Gastrocnemius medialis (tissue), 4 donors: Measurements from ENCODE around the gene PTPRT.

Source experiments
- CTCF ChIP-seq, 5 experiments: fragments of 450-650 bp in 3 of 5; fragments of 200-600 bp in 2 of 5; sonication (generic) in 2 of 5; IDR thresholded peaks in 4 of 5; conservative IDR thresholded peaks in 1 of 5; 1 replicate in 4 of 5; 2 replicates in 1 of 5; pipeline ENCODE4 v1.5.1; 2016 to 2019; ENCODE audit warnings: antibody characterized with exemption in 5 of 5, mild to moderate bottlenecking in 3 of 5, moderate library complexity in 3 of 5
- POLR2A ChIP-seq, 2 donors: fragments of 450-650 bp; IDR thresholded peaks; one replicate each; pipeline ENCODE4 v1.6.1; 2017; ENCODE audit warnings: antibody characterized with exemption in 2 of 2, mild to moderate bottlenecking in 2 of 2, moderate library complexity in 2 of 2

- TF ChIP-seq CTCF (IDR thresholded peaks at IDR 0.05 in 4 of 5, conservative IDR thresholded peaks at IDR 0.05 in 1 of 5) (no peak), POLR2A (IDR thresholded peaks at IDR 0.05) (no peak)
Observed at GRCh38 chr20:42544926-42545325, 644.8 kb downstream of the PTPRT start.
